OCI-LY1 (cell line): ENCODE measurements around the gene KCNMA1.

ENCODE experiments used
- H2AFZ ChIP-seq: fragments of 200-600 bp; sonication (generic), shearing (Covaris generic); 2 replicates; pipeline ENCODE4 v1.6.0; 2014; ENCODE audit warnings: antibody characterized with exemption, mild to moderate bottlenecking, low read length
- H3F3A ChIP-seq: fragments of 200-600 bp; sonication (generic), shearing (Covaris generic); 2 replicates; pipeline ENCODE4 v1.6.0; 2014; ENCODE audit warnings: mild to moderate bottlenecking, antibody characterized with exemption, low read length, moderate library complexity; ENCODE audit not compliant: insufficient read depth
- H3K27ac ChIP-seq: fragments of 200-600 bp; sonication (generic); 2 replicates; pipeline ENCODE4 v1.5.1; 2014; ENCODE audit warnings: low read length, mixed run types, mild to moderate bottlenecking, low read depth; ENCODE audit not compliant: poor library complexity, severe bottlenecking
- H3K27me3 ChIP-seq: fragments of 200-600 bp; sonication (generic); 2 replicates; pipeline ENCODE4 v1.6.0; 2014; ENCODE audit warnings: antibody characterized with exemption, mild to moderate bottlenecking, low read length, moderate library complexity; ENCODE audit not compliant: insufficient read depth
- H3K36me3 ChIP-seq: fragments of 200-600 bp; sonication (generic); 2 replicates; pipeline ENCODE4 v1.6.1; 2014; ENCODE audit warnings: mild to moderate bottlenecking, antibody characterized with exemption, low read length, moderate library complexity, mixed read lengths; ENCODE audit not compliant: insufficient read depth
- H3K4me1 ChIP-seq: fragments of 200-600 bp; sonication (generic); 2 replicates; pipeline ENCODE4 v1.5.1; 2014; ENCODE audit warnings: mild to moderate bottlenecking, low read length, moderate library complexity; ENCODE audit not compliant: insufficient read depth, severe bottlenecking
- H3K4me2 ChIP-seq: fragments of 200-600 bp; sonication (generic), shearing (Covaris generic); 2 replicates; pipeline ENCODE4 v1.6.1; 2014; ENCODE audit warnings: low read length
- H3K4me3 ChIP-seq: fragments of 200-600 bp; sonication (generic); 2 replicates; pipeline ENCODE4 v1.5.1; 2014; ENCODE audit warnings: low read length, low read depth, mild to moderate bottlenecking, mixed read lengths; ENCODE audit not compliant: poor library complexity, severe bottlenecking
- H3K79me2 ChIP-seq: fragments of 200-600 bp; shearing (Covaris generic); 2 replicates; pipeline ENCODE4 v1.6.1; 2016; ENCODE audit warnings: mixed run types, low read length, mixed read lengths; ENCODE audit not compliant: insufficient read depth
- H3K9ac ChIP-seq: fragments of 200-600 bp; sonication (generic), shearing (Covaris generic); 2 replicates; pipeline ENCODE4 v1.6.1; 2014; ENCODE audit warnings: mild to moderate bottlenecking, low read length, mixed read lengths
- H3K9me2 ChIP-seq: fragments of 200-600 bp; sonication (generic), shearing (Covaris generic); 2 replicates; pipeline ENCODE4 v1.6.1; 2014; ENCODE audit warnings: low read depth, mild to moderate bottlenecking, low read length, mixed read lengths
- H3K9me3 ChIP-seq: fragments of 200-600 bp; shearing (Covaris generic); 2 replicates; pipeline ENCODE4 v1.6.1; 2014; ENCODE audit warnings: low read length, mixed read lengths
- H4K20me1 ChIP-seq: fragments of 200-600 bp; sonication (generic), shearing (Covaris generic); 2 replicates; pipeline ENCODE4 v1.6.0; 2016; ENCODE audit warnings: mild to moderate bottlenecking, low read length; ENCODE audit not compliant: insufficient read depth
- CTCF ChIP-seq: fragments of 200-600 bp; sonication (generic), shearing (Covaris generic); IDR thresholded peaks from 2 replicates; pipeline ENCODE4 v1.5.1; 2017; ENCODE audit warnings: mild to moderate bottlenecking, antibody characterized with exemption, low read length, moderate library complexity, mixed read lengths
- EZH2 ChIP-seq: fragments of 200-600 bp; sonication (generic), shearing (Covaris generic); IDR thresholded peaks from 2 replicates; pipeline ENCODE4 v1.8.0; 2017; ENCODE audit warnings: borderline replicate concordance, mixed run types, mild to moderate bottlenecking, antibody characterized with exemption, low read length, moderate library complexity, mixed read lengths

KCNMA1 gene

GRCh38 chr10:77482072-77482471 lies 155.5 kb downstream of the KCNMA1 start:
- Histone ChIP-seq H3K9me3 (no peaks in the 10 kb centered on the region), H3K79me2 (no peaks in the 10 kb centered on the region), H3K4me1 (no peaks in the 10 kb centered on the region), H2AFZ (no peak overlapping the region), H3F3A (no peaks in the 10 kb centered on the region), H3K9me2 (no peaks in the 10 kb centered on the region), H3K9ac (no peak overlapping the region), H3K27ac (no peak overlapping the region), H3K4me2 (no peak overlapping the region), H3K4me3 (no peak overlapping the region), H3K36me3 (no peaks in the 10 kb centered on the region), H4K20me1 (no peaks in the 10 kb centered on the region), H3K27me3 (no peaks in the 10 kb centered on the region)
- TF ChIP-seq EZH2 (no peak), CTCF (no peak)

GRCh38 chr10:77479586-77479985 lies 158.0 kb downstream of the KCNMA1 start:
- no peak overlapping the region for H3K4me2 ChIP-seq
- no peaks in the 10 kb centered on the region for H4K20me1 ChIP-seq
- TF ChIP-seq CTCF (no peak), EZH2 (no peak)

GRCh38 chr10:77478962-77479359 lies 158.6 kb downstream of the KCNMA1 start:
- no peaks in the 10 kb centered on the region for H3K79me2 ChIP-seq
- no peak overlapping the region for H3K27ac ChIP-seq
- no peaks in the 10 kb centered on the region for H3K36me3 ChIP-seq
- H3K4me3 ChIP-seq, result no peak overlapping the region
- no peaks in the 10 kb centered on the region for H3K9me3 ChIP-seq
- H3K4me2 ChIP-seq, result no peak overlapping the region
- H4K20me1 ChIP-seq, result no peaks in the 10 kb centered on the region
- no peaks in the 10 kb centered on the region for H3K27me3 ChIP-seq
- H3K4me1 ChIP-seq, result no peaks in the 10 kb centered on the region
- no peak overlapping the region for H3K9ac ChIP-seq
- H3K9me2 ChIP-seq, result no peaks in the 10 kb centered on the region
- TF ChIP-seq CTCF, result no peak
- TF ChIP-seq EZH2, result no peak
- H3F3A ChIP-seq, result no peaks in the 10 kb centered on the region
- no peak overlapping the region for H2AFZ ChIP-seq

More at GRCh38 chr10:77479586-77479985, 158.0 kb downstream of the KCNMA1 start:
- no peaks in the 10 kb centered on the region for H3K9me3 ChIP-seq
- no peak overlapping the region for H3K4me3 ChIP-seq
- no peak overlapping the region for H3K9ac ChIP-seq
- no peak overlapping the region for H3K27ac ChIP-seq
- no peaks in the 10 kb centered on the region for H3K9me2 ChIP-seq
- H3K4me1 ChIP-seq, result no peaks in the 10 kb centered on the region
- no peaks in the 10 kb centered on the region for H3F3A ChIP-seq
- no peak overlapping the region for H2AFZ ChIP-seq
- no peaks in the 10 kb centered on the region for H3K27me3 ChIP-seq
- no peaks in the 10 kb centered on the region for H3K79me2 ChIP-seq
- no peaks in the 10 kb centered on the region for H3K36me3 ChIP-seq
